HepG2 (cell line): ENCODE data around the gene F8A1. TPM values are rescaled to one million over a fixed set of nuclear protein-coding genes. Genes with fewer than 3 reads are reported as not detected.

Source experiments
- ATAC-seq: fragments of 200-7000 bp; cut with Tn5 transposase; 3 replicates; pipeline ENCODE4 v1.9.1; 2020; ENCODE audit warnings: mild to moderate bottlenecking, moderate library complexity
- BruUV-seq: library from RNA; stranded (reverse); fragments of 400-500 nt; replicated peaks from 2 replicates; lab custom pipeline; 2021; lab: Mats Ljungman, UMichigan
- CTCF ChIA-PET: fragments of 300-600 bp; formaldehyde crosslinking; extraction: SDS; loops from one replicate; lab custom pipeline; 2021; ENCODE audit warnings: low total read pairs, inconsistent platforms, low intra/inter-chr PET ratio; lab: Yijun Ruan, JAX
- POLR2A ChIA-PET: fragments of 350-600 bp; sonication (Branson Sonifier 250); formaldehyde crosslinking; loops from one replicate; lab custom pipeline; 2020; ENCODE audit warnings: antibody characterized with exemption, inconsistent platforms; lab: Yijun Ruan, JAX
- DNase-seq: peaks from one replicate; pipeline ENCODE4 v3.0.0-alpha.2; 2015; ENCODE audit warnings: low spot score
- FAIRE-seq: peaks from 3 replicates; lab custom pipeline; 2011; peaks lifted over from hg19 to GRCh38; lab: Jason Lieb, UNC
- H2AFZ ChIP-seq: one replicate; pipeline ENCODE4 v1.6.1; 2011; ENCODE audit warnings: low read length, inconsistent platforms
- H3K27ac ChIP-seq: fragments of 300-600 bp; 3 replicates; pipeline ENCODE4 v1.8.0; 2011; ENCODE audit warnings: mixed run types, mild to moderate bottlenecking, mixed read lengths, low read length, inconsistent platforms; ENCODE audit not compliant: insufficient read depth; ENCODE audit errors: extremely low read length
- H3K27me3 ChIP-seq, 2 experiments: fragments of 200-600 bp in 1 of 2; 2 replicates in 1 of 2; 3 replicates in 1 of 2; pipeline versions ENCODE4 v1.6.0 to v1.8.0; 2011; ENCODE audit warnings: low read length in 2 of 2, mild to moderate bottlenecking in 2 of 2, moderate library complexity in 2 of 2, inconsistent platforms in 1 of 2; ENCODE audit not compliant: insufficient read depth in 2 of 2, control insufficient read depth in 1 of 2
- H3K36me3 ChIP-seq, 2 experiments: fragments of 200-600 bp in 1 of 2; replicated peaks in 1 of 2; 2 replicates in 1 of 2; 3 replicates in 1 of 2; pipeline versions ENCODE4 v1.5.1 to v1.8.0; 2011; ENCODE audit warnings: low read length in 2 of 2, inconsistent platforms in 1 of 2; ENCODE audit not compliant: insufficient read depth in 2 of 2, control insufficient read depth in 1 of 2
- H3K4me1 ChIP-seq: 2 replicates; pipeline ENCODE4 v1.5.1; 2012; ENCODE audit warnings: low read length, inconsistent platforms; ENCODE audit not compliant: insufficient read depth
- H3K4me2 ChIP-seq: 2 replicates; pipeline ENCODE4 v1.6.0; 2011; ENCODE audit warnings: low read depth, low read length, inconsistent platforms
- H3K4me3 ChIP-seq, 3 experiments: fragments of 200-600 bp in 1 of 3; sonication (generic), shearing (Covaris generic) in 1 of 3; replicated peaks in 1 of 3; 2 replicates each; pipeline ENCODE4 v1.5.1; 2011 to 2016; ENCODE audit warnings: low read length in 3 of 3, inconsistent platforms in 2 of 3, low read depth in 2 of 3, mild to moderate bottlenecking in 2 of 3, control low read depth in 1 of 3, mixed read lengths in 1 of 3; ENCODE audit not compliant: insufficient read depth in 1 of 3
- H3K79me2 ChIP-seq: one replicate; pipeline ENCODE4 v1.6.1; 2011; ENCODE audit warnings: low read length, inconsistent platforms; ENCODE audit not compliant: insufficient read depth
- H3K9ac ChIP-seq: 2 replicates; pipeline ENCODE4 v1.6.0; 2011; ENCODE audit warnings: mild to moderate bottlenecking, low read depth, low read length, inconsistent platforms; ENCODE audit not compliant: insufficient read depth
- H3K9me3 ChIP-seq: 2 replicates; pipeline ENCODE4 v1.5.1; 2012; ENCODE audit warnings: mild to moderate bottlenecking, low read length
- H4K20me1 ChIP-seq: 2 replicates; pipeline ENCODE4 v1.6.0; 2011; ENCODE audit warnings: inconsistent platforms, mild to moderate bottlenecking, low read length, moderate library complexity; ENCODE audit not compliant: insufficient read depth
- CBX5 ChIP-seq: sonication (generic); formaldehyde crosslinking; IDR thresholded peaks from 2 replicates; pipeline ENCODE4 v1.4.0; 2020; ENCODE audit warnings: missing genetic modification reagents, borderline replicate concordance
- JARID2 ChIP-seq: sonication (generic); formaldehyde crosslinking; IDR thresholded peaks from 2 replicates; pipeline ENCODE4 v1.8.1; 2023; ENCODE audit warnings: missing genetic modification reagents, inconsistent platforms; ENCODE audit not compliant: insufficient replicate concordance
- NR2C2 ChIP-seq: sonication (generic); formaldehyde crosslinking; IDR thresholded peaks from 2 replicates; pipeline ENCODE4 v1.4.0; 2020; ENCODE audit warnings: missing genetic modification reagents, mild to moderate bottlenecking, moderate library complexity, borderline replicate concordance
- NR2F1 ChIP-seq, 2 experiments: fragments of 450-650 bp in 1 of 2; formaldehyde crosslinking in 1 of 2; IDR thresholded peaks; 2 replicates each; pipeline versions ENCODE4 v1.5.0 to v1.6.1; 2016 to 2020; ENCODE audit warnings: mild to moderate bottlenecking in 1 of 2, missing compliant biosample characterization in 1 of 2, missing genetic modification reagents in 1 of 2, moderate library complexity in 1 of 2
- NR3C1 ChIP-seq: sonication (generic); formaldehyde crosslinking; IDR thresholded peaks from 2 replicates; pipeline ENCODE4 v1.4.0; 2020; ENCODE audit warnings: missing genetic modification reagents
- POGZ ChIP-seq: sonication (generic); formaldehyde crosslinking; IDR thresholded peaks from 2 replicates; pipeline ENCODE4 v1.4.0; 2020; ENCODE audit warnings: mild to moderate bottlenecking, missing genetic modification reagents
- POLR2G ChIP-seq: fragments of 200-400 bp; formaldehyde crosslinking; IDR thresholded peaks from 2 replicates; pipeline ENCODE4 v1.6.1; 2018; ENCODE audit warnings: mild to moderate bottlenecking, low read depth, low read length, moderate library complexity
- RBFOX2 ChIP-seq: fragments of 200-400 bp; formaldehyde crosslinking; IDR thresholded peaks from 2 replicates; pipeline ENCODE4 v1.6.1; 2017; ENCODE audit warnings: low read depth, mild to moderate bottlenecking, low read length
- SOX13 ChIP-seq, 3 experiments: fragments of 450-650 bp in 1 of 3; sonication (generic) in 1 of 3; formaldehyde crosslinking in 1 of 3; IDR thresholded peaks in 2 of 3; conservative IDR thresholded peaks in 1 of 3; 2 replicates each; pipeline versions ENCODE4 v1.5.0 to v1.6.1; 2016 to 2020; ENCODE audit warnings: antibody characterized with exemption in 1 of 3, mild to moderate bottlenecking in 1 of 3, missing compliant biosample characterization in 1 of 3, missing genetic modification reagents in 1 of 3, moderate library complexity in 1 of 3
- SP5 ChIP-seq: IDR thresholded peaks from 2 replicates; pipeline ENCODE4 v1.6.1; 2016; ENCODE audit warnings: low read depth, borderline replicate concordance
- ZMAT3 ChIP-seq: sonication (generic); formaldehyde crosslinking; conservative IDR thresholded peaks from 2 replicates; pipeline ENCODE4 v1.7.0; 2021; ENCODE audit warnings: missing genetic modification reagents
- ZNF329 ChIP-seq: sonication (generic); formaldehyde crosslinking; IDR thresholded peaks from 2 replicates; pipeline ENCODE4 v1.9.0; 2021; ENCODE audit warnings: low read depth, mild to moderate bottlenecking, missing genetic modification reagents
- ZNF616 ChIP-seq: sonication (generic); formaldehyde crosslinking; IDR thresholded peaks from 2 replicates; pipeline ENCODE4 v1.5.0; 2020; ENCODE audit warnings: low read depth, mild to moderate bottlenecking, missing genetic modification reagents
- ZNF660 ChIP-seq: sonication (generic); formaldehyde crosslinking; IDR thresholded peaks from 2 replicates; pipeline ENCODE4 v1.5.1; 2020; ENCODE audit warnings: mild to moderate bottlenecking, low read depth, missing genetic modification reagents, borderline replicate concordance
- ZNF672 ChIP-seq: sonication (generic); formaldehyde crosslinking; IDR thresholded peaks from 2 replicates; pipeline ENCODE4 v1.8.1; 2022; ENCODE audit warnings: missing genetic modification reagents
- ZNF747 ChIP-seq: sonication (generic); formaldehyde crosslinking; IDR thresholded peaks from 2 replicates; pipeline ENCODE4 v1.8.1; 2023; ENCODE audit warnings: missing genetic modification reagents, mild to moderate bottlenecking, borderline replicate concordance
- ZNF749 ChIP-seq: sonication (generic); formaldehyde crosslinking; IDR thresholded peaks from 2 replicates; pipeline ENCODE4 v1.8.0; 2022; ENCODE audit warnings: mild to moderate bottlenecking, missing genetic modification reagents, moderate library complexity, borderline replicate concordance
- ZSCAN20 ChIP-seq: sonication (generic); formaldehyde crosslinking; IDR thresholded peaks from 2 replicates; pipeline ENCODE4 v1.4.0; 2020; ENCODE audit warnings: missing genetic modification reagents, mild to moderate bottlenecking, borderline replicate concordance
- WGBS: methylation state at CpG from one replicate; pipeline ENCODE4 v1.1.6; 2017; ENCODE audit warnings: low lambda C conversion rate; 5-methylcytosine and 5-hydroxymethylcytosine counted together
- in situ Hi-C: cut with HindIII; loops from 2 replicates; pipeline ENCODE4 v1.10.0; 2017; ENCODE audit warnings: low pct_unique_long_range_greater_than_20kb; ENCODE audit not compliant: extremely low pct_ligation_motif_present
- intact Hi-C: fragments of 100-400 bp; cut with micrococcal nuclease; formaldehyde crosslinking; loops from one replicate; pipeline ENCODE4 v1.10.0; 2022; ENCODE audit not compliant: unreplicated experiment
- polyA plus RNA-seq, 8 experiments: library from polyadenylated mRNA; depleted of rRNA in 3 of 8; stranded (reverse) in 7 of 8; unstranded in 1 of 8; fragments of >200 nt; fragmentation: Illumina TruSeq in 4 of 8; extraction: Trizol in 4 of 8; gene quantifications; 2 replicates each; pipeline versions ENCODE4 v1.2.1 to v1.2.3, GENCODE V29; 2011 to 2016; ENCODE audit warnings: low read depth in 4 of 8, missing spikeins in 1 of 8, mixed read lengths in 1 of 8; ENCODE audit not compliant: insufficient read depth in 1 of 8
- total RNA-seq, 5 experiments: library from RNA; depleted of rRNA; stranded (reverse); fragments of >200 nt; fragmentation: Illumina TruSeq; extraction: Trizol; gene quantifications; 2 replicates each; pipeline ENCODE4 v1.2.3, GENCODE V29; 2016; ENCODE audit warnings: low read depth in 1 of 5
- TF ChIP-seq, protein P1 (sequence below), 2 experiments: sonication (generic) in 1 of 2; formaldehyde crosslinking in 1 of 2; IDR thresholded peaks; 2 replicates each; pipeline versions ENCODE4 v1.5.1 to v1.6.1; 2011 to 2020; ENCODE audit warnings: borderline replicate concordance in 1 of 2, low read depth in 1 of 2, low read length in 1 of 2, mild to moderate bottlenecking in 1 of 2, missing genetic modification reagents in 1 of 2, moderate library complexity in 1 of 2
- TF ChIP-seq, protein P2 (sequence below): sonication (generic); formaldehyde crosslinking; IDR thresholded peaks from 2 replicates; pipeline ENCODE4 v1.9.0; 2021; ENCODE audit warnings: missing genetic modification reagents, mild to moderate bottlenecking, borderline replicate concordance

Gene F8A1
- total and polyA plus RNA-seq, 2 of the 13 experiments (the other 11 are each of a cell fraction or from before 2014, with no cell fraction given) = 3.6 to 5.0 TPM

DNA sequence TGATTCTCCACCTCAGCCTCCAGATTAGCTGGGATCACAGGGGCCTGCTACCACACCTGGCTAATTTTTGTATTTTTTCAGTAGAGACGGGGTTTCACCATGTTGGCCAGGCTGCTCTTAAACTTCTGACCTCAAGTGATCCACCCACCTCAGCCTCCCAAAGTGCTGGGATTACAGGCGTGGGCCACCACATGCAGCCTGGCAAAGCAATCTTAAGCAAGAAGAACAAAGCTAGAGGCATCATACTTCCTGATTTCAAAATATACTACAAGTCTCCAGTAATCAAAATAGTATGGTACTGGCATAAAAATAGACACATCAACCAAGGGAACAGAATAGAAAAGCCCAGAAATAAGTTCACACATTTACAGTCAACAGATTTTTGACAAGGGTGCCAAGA lies 12.8 kb upstream of the F8A1 start:
- DNase-seq (no peak), ATAC-seq (no peak), FAIRE-seq (no peak)
- POLR2A ChIA-PET = no interaction called here
- Histone ChIP-seq H3K79me2 (no peaks in the 10 kb centered on the region), H4K20me1 (no peaks in the 10 kb centered on the region), H3K4me3 (no peak overlapping the region), H3K4me1 (no peaks in the 10 kb centered on the region), H2AFZ (no peak overlapping the region), H3K27ac (no peak overlapping the region), H3K4me2 (no peak overlapping the region), H3K9ac (no peak overlapping the region), H3K9me3 (no peaks in the 10 kb centered on the region), H3K27me3 (no peaks in the 10 kb centered on the region), H3K36me3 (no peaks in the 10 kb centered on the region)
- WGBS = 50% methylated on average over 2 of the region's 2 CpGs
- intact Hi-C loops = no loop called here
- in situ Hi-C loops = no loop called here
- CTCF ChIA-PET = no interaction called here
- BruUV-seq = no TSS peak
- no peak for TF ChIP-seq ZNF616 (CRISPR knock-in tag)
- TF ChIP-seq, protein P1, sequence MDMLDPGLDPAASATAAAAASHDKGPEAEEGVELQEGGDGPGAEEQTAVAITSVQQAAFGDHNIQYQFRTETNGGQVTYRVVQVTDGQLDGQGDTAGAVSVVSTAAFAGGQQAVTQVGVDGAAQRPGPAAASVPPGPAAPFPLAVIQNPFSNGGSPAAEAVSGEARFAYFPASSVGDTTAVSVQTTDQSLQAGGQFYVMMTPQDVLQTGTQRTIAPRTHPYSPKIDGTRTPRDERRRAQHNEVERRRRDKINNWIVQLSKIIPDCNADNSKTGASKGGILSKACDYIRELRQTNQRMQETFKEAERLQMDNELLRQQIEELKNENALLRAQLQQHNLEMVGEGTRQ (IDR thresholded peaks at IDR 0.05; ENCODE audit: low read depth, low read length) = no peak
- TF ChIP-seq, protein P1 (CRISPR knock-in tag; IDR thresholded peaks at IDR 0.05; ENCODE audit: borderline replicate concordance) = no peak
- TF ChIP-seq, protein P2, sequence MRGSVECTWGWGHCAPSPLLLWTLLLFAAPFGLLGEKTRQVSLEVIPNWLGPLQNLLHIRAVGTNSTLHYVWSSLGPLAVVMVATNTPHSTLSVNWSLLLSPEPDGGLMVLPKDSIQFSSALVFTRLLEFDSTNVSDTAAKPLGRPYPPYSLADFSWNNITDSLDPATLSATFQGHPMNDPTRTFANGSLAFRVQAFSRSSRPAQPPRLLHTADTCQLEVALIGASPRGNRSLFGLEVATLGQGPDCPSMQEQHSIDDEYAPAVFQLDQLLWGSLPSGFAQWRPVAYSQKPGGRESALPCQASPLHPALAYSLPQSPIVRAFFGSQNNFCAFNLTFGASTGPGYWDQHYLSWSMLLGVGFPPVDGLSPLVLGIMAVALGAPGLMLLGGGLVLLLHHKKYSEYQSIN (CRISPR knock-in tag) = no peak
- no peak for TF ChIP-seq POGZ (CRISPR knock-in tag)
- TF ChIP-seq JARID2 (CRISPR knock-in tag) = no peak
- TF ChIP-seq CBX5 (CRISPR knock-in tag) = no peak
- TF ChIP-seq ZSCAN20 (CRISPR knock-in tag) = no peak
- no peak for TF ChIP-seq ZNF329 (CRISPR knock-in tag)
- TF ChIP-seq SP5 (CRISPR knock-in tag) = no peak
- no peak for TF ChIP-seq NR2F1 (CRISPR knock-in tag; IDR thresholded peaks at IDR 0.05)
- TF ChIP-seq NR2C2 (CRISPR knock-in tag) = no peak
- no peak for TF ChIP-seq RBFOX2
- no peak for TF ChIP-seq POLR2G
- no peak for TF ChIP-seq ZNF749 (CRISPR knock-in tag)
- no peak for TF ChIP-seq ZMAT3 (CRISPR knock-in tag)
- no peak for TF ChIP-seq ZNF672 (CRISPR knock-in tag)
- TF ChIP-seq NR3C1 = no peak
- no peak for TF ChIP-seq ZNF660 (CRISPR knock-in tag)
- TF ChIP-seq ZNF747 (CRISPR knock-in tag) = no peak
- TF ChIP-seq SOX13 (IDR thresholded peaks at IDR 0.05) = no peak
- TF ChIP-seq SOX13 (CRISPR knock-in tag; conservative IDR thresholded peaks at IDR 0.05 in 1 of 2, IDR thresholded peaks at IDR 0.05 in 1 of 2) = no peak
- TF ChIP-seq, all 625 proteins: peak for 0
